GM13976 (cell line): ENCODE measurements around the gene COTL1.
A peak's percentile ranks its signal among the peaks of the same experiment; 100 is the strongest.

Experiments used
- DNase-seq: peaks from one replicate; pipeline ENCODE4 v3.0.0; 2012; ENCODE audit warnings: low spot score
- CTCF ChIP-seq: IDR thresholded peaks from 2 replicates; pipeline ENCODE4 v1.5.1; 2012; ENCODE audit warnings: borderline replicate concordance, mild to moderate bottlenecking; ENCODE audit not compliant: insufficient read depth; ENCODE audit errors: extremely low read depth, missing control alignments, control extremely low read depth
- in situ Hi-C: fragments of 300-500 bp; cut with MboI; formaldehyde crosslinking; loops from one replicate; pipeline ENCODE4 v1.12.0; 2022; ENCODE audit warnings: low sequenced_read_pairs, mixed read lengths, inconsistent platforms; ENCODE audit not compliant: unreplicated experiment

The COTL1 gene

DNA sequence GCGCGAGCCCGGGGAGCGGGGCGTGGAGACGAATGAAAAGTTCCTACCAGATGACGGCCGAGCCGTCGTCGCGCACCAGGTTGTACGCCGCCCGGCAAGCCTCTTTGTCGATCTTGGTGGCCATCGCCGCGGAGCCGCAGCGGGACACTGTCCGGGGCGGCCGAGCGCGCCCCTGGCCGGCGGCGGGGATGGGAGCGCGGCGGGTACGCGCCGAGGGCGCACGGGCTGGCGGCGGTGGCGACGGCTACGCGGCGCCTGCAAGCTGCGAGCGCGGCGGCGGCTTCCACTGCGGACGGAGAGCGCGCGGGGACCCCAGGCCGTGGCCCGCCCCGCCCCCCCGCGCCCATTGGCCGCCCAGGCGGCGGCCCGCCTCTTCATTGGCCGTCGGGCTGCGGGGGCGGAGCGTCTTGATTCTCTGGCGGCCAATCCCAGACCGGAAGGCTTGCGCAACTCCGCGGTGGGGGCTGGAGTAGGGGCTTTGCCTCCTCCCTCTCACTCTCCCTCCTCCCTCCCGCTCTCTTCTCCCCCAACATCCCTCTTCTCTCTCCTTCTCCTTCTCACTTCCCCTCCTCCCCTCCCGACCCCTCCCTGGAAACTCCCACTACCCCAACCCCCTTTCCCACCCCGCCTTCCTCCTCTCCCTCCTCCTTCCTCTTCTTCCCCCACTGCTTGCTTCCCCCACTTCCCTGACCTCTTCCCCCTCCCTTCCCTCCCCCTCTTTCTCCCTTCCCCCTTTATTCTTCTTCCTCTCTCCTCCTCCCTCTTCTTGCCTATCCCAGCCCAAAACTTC, at the start of gene COTL1:
Gene COTL1, minus strand, starts transcription at position 288 of the 790 bp plus-strand sequence. Its CDS starts 164 bp downstream, at position 124.
- in situ Hi-C loops = loop anchor here (25.0 kb wide), 1 partner anchor 331 kb away; the partner anchor contains the start of gene WFDC1
- peak; percentile 8 for TF ChIP-seq CTCF
- peak; percentile 97 for DNase-seq

- in situ Hi-C loops = no loop called here
- no peak for DNase-seq
- TF ChIP-seq CTCF = no peak
These were observed 48.0 kb upstream of the COTL1 start for GRCh38 chr16:84665843-84666242.

DNA sequence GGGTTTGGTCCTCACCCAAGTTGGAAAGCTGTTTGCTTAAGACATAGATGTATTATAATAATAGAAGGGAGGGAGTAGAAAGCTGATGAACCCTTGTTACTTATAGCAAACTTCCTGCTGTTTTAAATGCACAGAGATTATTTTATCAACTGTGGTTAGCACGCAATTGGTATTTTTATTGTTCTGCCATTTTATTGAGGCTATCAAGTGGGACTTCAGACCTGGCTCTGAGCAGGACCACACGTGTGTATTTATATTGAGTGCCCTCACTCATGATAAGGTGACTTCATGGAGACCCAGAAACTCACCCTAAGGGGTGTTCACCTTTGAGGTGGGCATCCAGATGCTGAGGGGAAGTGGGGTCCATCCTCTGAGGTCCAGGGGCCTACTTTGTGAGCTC, 47.5 kb upstream of the COTL1 start:
- no peak for TF ChIP-seq CTCF
- no peak for DNase-seq
- in situ Hi-C loops = no loop called here

DNA sequence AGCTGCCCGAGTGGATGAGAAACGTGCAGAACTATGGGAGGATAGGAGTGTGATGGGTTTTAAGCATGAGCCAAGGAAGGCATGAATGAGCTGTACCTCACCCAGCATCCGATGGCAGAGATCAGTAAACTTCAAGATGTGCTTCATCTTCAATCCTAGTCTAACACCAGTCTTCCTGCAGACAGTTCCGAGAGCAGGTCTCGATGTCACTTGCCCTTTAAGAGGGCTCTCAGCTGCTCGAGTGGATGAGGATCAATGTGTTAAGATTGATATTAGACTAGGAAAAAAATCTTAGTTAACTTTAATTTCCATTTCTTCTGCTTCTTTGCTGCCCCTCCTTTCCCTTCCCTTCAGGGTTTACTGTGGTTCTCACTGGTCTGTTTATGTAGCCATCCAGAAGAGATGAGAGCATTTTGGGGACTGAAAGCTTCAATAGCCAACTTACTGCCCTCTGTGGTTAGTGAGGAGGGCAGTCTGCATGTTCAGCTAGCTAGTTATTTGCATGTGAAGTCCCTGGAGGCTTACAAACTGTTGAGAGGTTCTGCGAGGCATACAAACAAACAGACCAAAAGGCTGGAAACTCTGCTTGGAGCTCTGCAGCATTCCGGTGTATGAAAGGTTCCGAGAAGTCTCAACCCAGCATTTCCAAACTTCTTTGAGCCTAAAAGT, 45.7 kb upstream of the COTL1 start:
- TF ChIP-seq CTCF = no peak
- in situ Hi-C loops = no loop called here
- peak; percentile 53 for DNase-seq

DNA sequence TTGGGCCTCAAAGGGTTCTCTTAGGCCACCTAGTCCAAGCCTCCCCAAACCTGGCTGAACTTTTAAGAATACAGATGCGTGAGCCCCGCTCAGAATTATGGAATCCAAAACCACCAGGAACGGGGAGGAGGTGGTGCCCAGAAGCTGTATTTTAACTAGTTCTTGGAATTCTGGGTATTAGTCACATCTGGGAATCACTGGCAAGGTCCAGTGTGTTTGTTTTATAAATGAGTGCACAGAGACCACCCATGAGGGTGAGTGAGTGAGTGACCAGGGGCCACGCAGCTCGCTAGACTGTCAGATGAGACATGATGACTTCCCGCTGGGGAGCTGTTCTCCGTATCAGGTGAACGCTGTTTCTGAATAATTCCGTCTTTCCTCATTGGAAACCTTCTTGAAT, 44.6 kb upstream of the COTL1 start:
- in situ Hi-C loops = no loop called here
- DNase-seq = no peak
- no peak for TF ChIP-seq CTCF

DNA sequence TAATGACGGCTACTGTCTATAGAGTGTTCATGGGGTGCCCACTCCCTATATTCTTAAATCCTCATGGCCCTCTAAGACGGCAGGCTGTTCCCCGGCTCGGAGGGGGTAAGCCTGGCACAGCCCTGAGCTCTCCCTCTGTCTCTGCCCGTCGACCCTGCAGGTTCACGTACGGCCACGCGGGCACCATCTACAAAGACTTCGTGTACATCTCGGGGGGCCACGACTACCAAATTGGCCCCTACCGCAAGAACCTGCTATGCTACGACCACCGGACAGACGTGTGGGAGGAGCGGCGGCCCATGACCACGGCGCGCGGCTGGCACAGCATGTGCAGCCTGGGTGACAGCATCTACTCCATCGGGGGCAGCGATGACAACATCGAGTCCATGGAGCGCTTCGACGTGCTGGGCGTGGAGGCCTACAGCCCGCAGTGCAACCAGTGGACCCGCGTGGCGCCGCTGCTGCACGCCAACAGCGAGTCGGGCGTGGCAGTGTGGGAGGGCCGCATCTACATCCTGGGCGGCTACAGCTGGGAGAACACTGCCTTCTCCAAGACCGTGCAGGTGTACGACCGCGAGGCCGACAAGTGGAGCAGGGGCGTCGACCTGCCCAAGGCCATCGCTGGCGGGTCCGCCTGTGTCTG, 43.7 kb upstream of the COTL1 start:
- in situ Hi-C loops = no loop called here

More for the DNA sequence above, 43.7 kb upstream of the COTL1 start:
- no peak for DNase-seq
- TF ChIP-seq CTCF = no peak
